ENCODE results near the gene URAD. TPM values are rescaled to one million over a fixed set of nuclear protein-coding genes. Genes with fewer than 3 reads are reported as not detected.
"Not testable (repeated sequence)": the region's sequence is repeated elsewhere in the genome, so short reads cannot be mapped to it uniquely, and the experiment has no call there.

The URAD gene, protein sequence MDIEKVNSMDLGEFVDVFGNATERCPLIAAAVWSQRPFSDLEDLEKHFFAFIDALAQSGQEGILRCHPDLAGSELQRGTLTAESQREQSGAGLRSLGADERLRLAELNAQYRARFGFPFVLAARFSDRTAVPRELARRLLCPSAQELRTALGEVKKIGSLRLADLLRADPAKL
- not detected for total RNA-seq

DNA sequence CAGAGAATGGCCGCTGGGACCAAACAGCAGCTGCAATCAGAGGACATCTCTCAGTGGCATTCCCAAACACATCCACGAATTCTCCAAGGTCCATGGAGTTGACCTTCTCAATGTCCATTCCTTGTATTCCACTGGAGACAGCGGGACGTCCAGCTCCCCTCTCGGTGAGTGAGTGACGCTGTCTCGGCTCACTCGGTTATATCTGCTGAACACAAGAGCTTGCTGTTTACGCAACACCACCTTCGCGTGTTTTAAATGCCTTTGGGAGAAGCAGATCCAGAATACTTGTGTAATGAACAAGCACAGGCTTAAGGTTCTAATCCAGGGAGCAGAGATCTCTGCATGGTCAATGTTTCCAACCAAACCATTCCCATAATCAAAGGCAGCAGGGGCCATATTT, at the start of gene URAD:
Gene URAD (minus strand): TSS at position 174 of the 400 bp plus-strand sequence. CDS start 56 bp downstream, at position 118.
- no peak for DNase-seq (ENCODE audit: low spot score in 2 of 2)
- FAIRE-seq: no peak

DNA sequence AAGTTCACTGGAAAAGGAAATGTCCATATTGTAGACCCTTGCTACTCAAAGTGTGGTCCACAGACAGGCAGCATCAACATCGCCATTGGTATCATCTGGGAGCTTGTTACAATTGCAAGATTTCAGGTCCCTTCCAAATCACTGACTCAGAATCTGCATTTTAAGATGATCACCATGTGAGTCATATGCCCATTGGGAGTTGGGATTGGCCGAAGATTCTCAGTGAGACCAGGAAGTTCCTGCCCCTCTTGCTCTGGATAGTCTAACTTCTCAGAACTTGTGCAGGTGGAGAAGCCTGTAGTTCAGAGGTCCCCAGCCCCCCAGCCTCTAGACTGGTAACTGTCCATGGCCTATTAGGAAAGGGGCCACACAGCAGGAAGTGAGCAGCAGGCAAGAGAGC, 48.9 kb upstream of the URAD start:
- DNase-seq (ENCODE audit: low spot score in 2 of 2) (no peak), FAIRE-seq (no peak)

DNA sequence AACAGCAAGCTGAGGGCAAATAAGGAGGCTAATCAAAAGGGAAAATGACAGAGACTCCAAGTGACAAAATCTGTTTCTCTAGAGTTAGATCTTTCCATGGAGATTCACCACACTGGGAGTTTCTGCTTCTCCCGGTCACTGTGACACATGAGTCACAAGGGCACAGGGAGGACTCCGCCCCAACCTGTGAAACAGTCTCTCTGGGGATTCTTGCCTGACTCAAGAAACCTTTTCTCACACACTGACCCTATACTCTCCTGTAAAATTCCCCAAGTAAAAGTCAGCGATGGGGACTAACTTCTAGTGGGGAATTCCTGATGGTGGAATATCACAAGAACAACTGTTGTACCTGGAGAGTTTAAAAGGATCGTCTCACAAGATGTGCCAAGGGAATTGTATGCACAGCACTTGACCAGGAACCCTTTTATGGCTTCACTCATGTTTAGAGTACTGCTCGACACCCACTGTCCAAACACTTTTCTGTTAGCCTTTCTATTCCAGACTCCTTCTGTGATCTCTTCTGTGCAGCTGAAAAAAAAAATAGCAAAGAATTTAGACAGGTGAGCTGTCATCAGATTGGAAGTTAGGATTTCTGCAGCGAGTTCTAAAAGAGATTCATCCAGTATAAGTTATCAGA, 46.8 kb upstream of the URAD start:
- FAIRE-seq (no peak), DNase-seq (ENCODE audit: low spot score in 2 of 2) (no peak)

DNA sequence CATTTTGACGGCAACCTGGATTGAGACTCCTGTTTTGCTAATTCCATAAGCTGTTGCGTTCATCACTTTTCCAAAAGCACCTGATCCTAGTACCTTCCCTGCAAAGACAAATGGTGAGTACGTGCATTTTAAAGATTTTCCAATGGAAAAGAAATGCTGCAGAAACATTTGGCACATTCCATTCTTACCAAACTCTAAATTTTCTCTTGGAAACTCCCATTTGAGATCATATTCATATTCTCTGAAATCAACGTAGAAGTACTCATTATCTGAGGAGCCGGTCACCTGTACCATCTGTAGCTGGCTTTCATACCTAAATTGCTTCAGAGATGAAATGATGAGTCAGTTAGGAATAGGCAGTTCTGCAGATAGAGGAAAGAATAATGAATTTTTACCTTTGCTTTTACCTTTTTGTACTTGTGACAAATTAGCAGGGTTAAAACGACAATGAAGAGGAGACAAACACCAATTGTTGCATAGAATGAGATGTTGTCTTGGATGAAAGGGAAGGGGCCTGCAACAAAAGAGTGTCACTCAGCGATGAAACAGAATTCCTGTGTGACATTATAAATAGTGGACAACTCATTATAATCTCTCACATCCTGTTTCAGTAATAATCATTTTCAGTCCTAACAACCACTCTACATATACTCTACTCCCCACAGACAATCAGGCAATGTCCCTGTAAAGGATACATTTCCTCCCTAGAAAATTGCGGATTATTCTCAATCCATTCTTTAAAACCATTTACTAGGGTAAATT, 45.6 kb upstream of the URAD start:
- DNase-seq (ENCODE audit: low spot score in 2 of 2): no peak
- FAIRE-seq: no peak

DNA sequence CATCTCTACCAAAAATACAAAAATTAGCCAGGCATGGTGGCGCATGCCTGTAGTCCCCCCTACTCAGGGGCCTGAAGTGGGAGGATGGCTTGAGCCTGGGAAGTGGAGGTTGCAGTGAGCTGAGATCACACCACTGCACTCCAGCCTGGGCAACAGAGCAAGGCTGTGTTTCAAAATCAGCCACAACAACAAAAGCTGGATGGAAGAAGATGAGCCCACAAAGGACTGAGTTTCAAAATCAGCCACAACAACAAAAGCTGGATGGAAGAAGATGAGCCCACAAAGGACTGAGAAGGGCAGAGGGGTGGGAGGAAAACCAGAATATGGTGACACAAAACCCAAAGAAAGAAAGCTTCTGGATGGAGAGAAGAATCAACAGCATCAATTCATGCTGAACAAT, 43.9 kb upstream of the URAD start:
- not testable (repeated sequence) for FAIRE-seq

DNA sequence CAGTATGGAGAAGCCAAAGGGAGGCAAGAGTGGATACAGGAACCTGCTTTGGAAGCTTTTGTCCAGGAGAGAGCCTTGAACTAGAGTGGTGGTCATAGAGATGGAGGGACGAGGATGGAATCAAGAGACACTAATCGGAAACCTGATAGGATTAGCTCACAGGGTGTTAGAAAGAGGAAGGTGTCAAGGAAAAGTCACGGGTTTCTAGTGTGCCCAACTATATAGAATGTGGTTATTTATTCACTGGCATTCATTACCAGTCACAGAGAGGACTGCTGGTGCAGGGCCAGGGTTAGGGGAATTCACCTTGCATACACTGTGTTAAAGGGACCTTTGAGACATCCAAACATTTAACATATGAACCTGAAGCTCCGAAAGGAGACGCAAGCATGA, 43.4 kb upstream of the URAD start:
- DNase-seq (ENCODE audit: low spot score in 2 of 2): no peak
- no peak for FAIRE-seq

More for the DNA sequence above, 43.9 kb upstream of the URAD start:
- not testable (repeated sequence) for DNase-seq (ENCODE audit: low spot score in 2 of 2)

DNA sequence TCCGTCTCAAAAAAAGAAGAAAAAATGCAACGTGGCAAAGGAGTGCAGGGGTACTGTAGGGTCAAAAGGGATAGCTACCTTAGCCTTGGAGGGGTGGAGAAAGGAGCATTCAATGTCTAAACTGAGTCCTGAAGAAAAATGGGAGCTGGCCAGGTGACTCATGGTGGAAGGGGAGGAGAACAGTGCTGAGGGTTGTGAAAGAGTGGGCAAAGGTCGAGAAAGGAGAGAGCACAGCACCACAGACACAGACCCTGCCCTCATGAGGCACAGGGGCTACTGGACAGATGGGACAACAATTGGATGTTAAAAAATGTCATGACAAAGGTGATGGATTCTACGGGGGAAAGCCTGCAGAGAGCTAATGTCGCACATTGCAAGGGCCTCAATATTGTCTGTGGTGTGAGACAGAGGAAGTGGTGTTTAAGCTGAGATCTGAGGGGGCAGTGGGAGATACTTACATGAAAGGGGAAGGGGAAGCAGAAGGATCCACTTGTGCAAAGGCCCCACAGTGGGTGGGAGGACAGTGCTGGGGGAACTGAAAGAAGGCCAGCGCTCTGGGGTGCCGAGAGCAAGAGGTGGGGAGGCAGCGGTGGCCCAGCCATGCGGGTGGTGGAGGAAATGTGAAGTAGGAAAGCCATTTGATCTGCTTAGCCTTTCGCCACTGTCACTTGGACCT, 42.9 kb upstream of the URAD start:
- no peak for FAIRE-seq
- DNase-seq (ENCODE audit: low spot score in 2 of 2): no peak

DNA sequence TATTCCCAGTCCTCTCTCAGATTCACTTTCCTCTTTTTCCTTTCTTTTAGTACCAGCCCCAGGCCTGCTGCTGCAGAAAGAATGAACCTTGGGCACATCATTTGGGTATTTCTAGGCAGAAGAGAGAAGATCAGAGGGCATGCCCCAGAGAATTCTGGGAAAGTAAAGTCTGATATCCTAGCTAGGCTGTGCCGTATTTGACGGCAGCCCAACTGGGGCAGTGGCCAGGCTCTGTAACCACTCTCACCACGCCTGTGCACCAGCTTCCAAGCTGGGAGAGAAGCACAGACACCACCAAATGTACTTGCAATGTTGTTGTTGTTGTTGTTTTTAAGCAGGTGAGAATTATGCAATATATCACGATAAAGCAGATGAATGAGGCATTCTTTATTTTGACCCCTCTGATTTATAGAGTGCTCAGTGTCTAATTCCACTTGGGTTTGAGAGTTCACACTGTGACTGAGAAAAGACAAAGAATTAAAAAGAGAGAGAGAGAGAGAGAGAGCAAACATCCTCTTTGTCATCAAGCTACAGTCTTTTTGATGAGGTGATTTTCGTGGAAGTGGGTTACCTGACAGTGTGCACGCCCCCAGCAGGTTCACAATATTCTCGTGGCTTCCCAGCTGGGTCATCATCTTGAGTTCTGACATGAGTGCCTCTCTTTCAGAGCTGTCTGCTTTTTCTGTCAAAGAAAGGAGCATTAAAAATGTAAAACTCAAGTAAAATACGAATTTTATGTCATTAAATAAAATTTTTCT, 39.3 kb upstream of the URAD start:
- no peak for FAIRE-seq
- no peak for DNase-seq (ENCODE audit: low spot score in 2 of 2)

DNA sequence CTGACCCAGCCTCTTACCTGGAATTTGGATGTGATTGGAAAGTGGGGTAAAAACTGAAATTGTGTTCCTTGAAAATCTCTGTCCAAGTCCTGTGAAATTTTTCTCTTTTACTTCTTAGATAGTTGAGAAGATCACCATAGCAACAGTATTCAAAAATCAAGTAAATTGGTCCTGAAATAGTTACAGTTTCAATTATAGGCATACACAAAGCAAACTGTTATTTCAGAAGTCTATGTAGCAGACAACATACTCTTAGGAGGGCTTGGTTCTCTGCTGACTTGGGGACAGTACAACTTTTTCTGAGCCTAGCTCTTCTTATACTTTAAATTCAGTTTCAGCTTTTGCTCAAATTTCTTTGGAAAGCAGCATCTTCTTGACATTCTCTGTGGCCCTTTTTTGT, 38.6 kb upstream of the URAD start:
- FAIRE-seq: no peak
- no peak for DNase-seq (ENCODE audit: low spot score in 2 of 2)

DNA sequence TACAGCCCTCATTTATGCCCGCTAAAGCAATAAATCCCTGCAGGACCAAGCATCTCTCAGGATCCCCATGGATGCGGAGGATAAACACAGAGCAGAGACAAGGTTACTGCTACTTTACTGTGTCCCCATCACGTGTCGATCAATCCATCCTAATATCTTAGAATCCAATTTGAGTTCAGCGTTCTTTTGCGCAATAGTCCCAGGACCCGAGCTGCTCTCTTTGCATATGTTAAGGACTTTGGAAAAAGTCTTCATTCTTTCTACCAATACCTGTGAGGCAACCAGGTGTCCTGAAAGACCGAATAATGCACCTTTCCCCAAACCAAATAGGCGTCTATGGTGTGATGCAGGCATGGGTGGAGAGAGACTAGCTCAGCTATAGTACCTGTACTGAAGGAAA, 38.0 kb upstream of the URAD start:
- DNase-seq (ENCODE audit: low spot score in 2 of 2) (no peak), FAIRE-seq (no peak)

DNA sequence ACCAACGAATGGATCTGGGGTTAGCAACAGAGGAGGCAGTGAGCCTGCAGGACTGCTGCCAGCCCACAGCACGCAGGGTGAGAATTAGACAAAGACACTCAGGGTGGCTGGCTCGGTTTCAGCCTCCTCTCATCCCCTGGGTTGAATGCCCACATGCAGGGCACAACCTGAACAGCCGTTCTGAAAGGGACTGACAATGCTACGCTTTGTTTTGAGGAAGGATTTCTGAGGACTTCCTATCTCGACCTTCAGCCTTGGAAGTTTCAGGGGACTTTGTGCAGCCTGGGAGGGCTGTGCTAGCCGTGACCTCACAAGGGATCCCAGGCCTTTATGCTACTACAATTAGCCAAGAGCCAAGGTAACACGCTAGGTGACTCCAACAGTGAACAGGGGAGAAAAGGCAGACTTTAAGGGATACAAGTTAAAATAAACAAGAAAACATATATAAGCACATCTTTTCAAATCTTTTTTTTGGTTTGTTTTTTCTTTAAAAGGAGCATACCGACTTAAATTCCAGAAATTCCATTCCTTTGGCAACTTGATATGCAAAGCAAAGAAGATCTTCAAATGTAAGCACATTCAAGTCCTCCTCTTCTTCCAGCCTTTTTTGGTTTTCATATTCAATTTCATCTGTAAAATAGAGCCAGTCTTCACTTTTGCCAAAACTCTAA, 34.5 kb upstream of the URAD start:
- DNase-seq (ENCODE audit: low spot score in 2 of 2) (no peak), FAIRE-seq (no peak)

DNA sequence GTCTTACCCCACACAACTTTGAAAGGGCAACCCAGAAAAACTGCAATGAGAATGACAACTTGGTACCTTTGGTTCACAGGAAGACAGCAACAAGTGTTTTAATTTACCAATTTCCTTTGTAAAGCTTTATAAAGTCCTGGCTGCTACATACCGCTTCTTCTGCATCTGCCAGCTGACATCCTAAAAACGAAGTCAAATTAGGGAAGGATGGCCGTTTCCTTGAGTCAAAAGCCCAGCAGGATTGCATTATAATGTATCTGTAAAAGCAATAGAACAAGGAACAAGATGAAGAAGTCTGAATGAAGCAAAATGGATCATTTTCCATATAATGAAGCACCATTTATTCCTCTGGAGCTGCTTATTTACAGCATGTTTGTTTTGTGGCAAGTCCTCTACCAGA, 25.8 kb upstream of the URAD start:
- no peak for DNase-seq (ENCODE audit: low spot score in 2 of 2)
- FAIRE-seq: no peak

DNA sequence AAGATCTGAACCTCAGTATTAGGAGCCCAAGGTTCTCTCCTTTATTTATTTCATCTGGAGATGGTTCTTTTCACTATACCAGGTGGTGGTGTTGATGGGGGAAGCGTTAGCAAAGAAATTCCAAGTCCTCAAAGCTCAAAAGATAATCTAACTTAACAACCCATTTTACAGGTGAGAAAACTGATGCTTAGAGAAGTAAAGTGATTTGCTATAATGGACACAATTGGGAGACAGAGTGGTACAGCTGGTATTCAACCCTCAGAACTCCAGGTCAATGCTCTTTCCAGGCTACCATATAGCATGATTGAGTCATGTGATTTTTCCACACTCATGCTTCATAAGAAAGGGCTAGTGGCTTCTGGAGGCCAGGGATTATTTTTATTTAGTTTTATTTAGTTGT, 25.0 kb upstream of the URAD start:
- FAIRE-seq: no peak
- no peak for DNase-seq (ENCODE audit: low spot score in 2 of 2)

DNA sequence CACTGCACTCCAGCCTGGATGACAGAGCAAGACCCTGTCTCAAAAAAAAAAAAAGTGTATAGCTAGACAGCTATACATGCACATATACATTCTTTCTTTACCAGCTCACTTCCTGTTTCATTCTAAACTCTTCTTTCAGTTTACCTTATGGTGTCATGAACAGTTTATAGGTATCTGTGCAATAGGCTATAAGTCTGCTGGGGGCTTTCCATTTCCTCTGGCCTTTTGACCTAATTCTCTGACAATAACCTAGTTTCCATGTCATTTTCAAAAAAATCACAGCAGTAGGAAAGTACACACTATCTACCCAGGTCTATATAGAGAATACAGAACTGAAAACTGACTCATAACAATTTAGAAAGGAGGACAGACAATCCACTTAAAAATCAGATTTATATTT, 24.4 kb upstream of the URAD start:
- DNase-seq (ENCODE audit: low spot score in 2 of 2) (no peak), FAIRE-seq (no peak)

DNA sequence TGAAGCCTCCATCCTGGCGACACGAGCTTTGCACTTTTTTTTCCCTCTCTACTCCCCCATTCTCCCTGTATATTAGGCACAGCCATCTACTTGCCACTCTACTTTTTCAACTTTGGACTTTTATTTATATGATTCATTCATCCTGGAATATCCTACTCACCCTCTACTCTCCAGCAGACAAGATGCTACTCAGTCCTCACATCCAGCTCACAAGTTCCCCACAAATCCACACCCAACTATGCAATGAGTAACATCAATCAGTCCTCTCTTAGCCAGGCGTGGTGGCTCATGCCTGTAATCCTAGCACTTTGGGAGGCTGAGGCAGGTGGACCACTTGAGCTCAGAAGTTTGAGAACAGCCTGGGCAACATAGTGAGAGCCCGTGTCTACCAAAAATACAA, 23.9 kb upstream of the URAD start:
- FAIRE-seq (no peak), DNase-seq (ENCODE audit: low spot score in 2 of 2) (no peak)

DNA sequence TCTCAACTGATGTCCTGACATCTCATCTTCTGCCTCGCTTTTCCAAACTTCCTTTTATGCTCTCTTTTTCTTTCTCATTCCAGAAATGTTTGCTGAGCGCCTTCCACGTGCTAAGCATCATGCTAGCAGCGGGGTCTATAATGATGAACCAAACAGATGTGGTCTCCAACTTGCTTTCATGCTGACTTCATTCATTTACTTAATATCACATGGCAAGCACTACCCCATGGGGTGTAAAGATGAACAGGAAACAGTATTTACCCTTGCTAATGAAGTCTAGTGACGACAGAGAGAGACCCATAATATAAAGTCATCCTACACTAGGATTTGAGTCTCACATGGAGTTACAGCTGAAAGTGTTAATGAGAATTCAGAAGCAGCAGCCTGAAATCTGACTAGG, 21.6 kb upstream of the URAD start:
- no peak for DNase-seq (ENCODE audit: low spot score in 2 of 2)
- no peak for FAIRE-seq

DNA sequence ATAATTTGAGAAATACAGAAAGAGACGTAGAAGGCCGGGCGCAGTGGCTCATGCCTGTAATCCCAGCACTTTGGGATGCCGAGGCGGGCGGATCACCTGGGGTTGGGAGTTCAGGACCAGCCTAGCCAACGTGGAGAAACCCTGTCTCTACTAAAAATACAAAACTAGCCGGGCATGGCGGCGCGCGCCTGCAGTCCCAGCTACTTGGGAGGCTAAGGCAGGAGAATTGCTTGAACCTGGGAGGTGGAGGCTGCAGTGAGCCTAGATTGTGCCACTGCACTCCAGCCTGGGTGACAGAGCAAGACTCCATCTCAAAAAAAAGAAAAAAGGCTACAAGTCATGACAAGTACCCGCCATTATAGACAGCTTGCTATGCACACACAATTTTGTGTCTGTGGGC, 16.5 kb upstream of the URAD start:
- DNase-seq (ENCODE audit: low spot score in 2 of 2); FAIRE-seq: not testable (repeated sequence)

DNA sequence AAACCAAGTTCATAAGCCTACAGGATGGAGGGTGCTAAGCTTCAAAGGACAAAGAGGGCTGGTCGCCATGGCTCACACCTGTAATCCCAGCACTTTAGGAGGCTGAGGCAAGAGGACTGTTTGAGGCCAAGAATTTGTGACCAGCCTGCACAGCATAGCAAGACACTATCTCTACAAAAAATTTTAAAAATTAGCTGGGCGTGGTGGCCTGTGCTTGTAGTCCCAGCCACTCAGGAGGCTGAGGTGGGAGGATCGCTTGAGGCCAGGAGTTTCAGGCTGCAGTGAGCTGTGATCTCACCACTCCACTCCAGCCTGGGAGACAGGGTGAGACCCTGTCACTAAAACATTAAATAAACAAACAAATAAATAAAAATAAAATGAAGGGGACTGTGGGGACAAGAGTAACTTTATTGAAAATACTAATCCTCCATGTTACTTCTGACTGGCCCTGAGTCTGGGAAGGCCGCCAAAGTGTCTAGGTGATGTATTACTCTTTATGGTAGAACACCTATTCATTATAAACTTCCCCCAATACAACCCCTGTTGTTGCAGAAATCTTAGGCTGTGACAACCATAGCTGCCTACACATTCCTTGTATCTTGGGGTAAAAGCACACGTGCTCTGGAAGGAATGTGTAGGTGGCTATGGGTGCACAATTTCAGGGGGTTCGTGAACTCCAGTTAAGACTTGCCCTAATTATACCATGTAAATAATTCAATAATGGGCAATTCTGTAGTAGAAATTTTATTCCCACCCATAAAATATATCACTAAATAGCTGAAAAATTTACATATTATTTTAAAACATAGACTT, 14.6 kb upstream of the URAD start:
- no peak for DNase-seq (ENCODE audit: low spot score in 2 of 2)
- FAIRE-seq: no peak

DNA sequence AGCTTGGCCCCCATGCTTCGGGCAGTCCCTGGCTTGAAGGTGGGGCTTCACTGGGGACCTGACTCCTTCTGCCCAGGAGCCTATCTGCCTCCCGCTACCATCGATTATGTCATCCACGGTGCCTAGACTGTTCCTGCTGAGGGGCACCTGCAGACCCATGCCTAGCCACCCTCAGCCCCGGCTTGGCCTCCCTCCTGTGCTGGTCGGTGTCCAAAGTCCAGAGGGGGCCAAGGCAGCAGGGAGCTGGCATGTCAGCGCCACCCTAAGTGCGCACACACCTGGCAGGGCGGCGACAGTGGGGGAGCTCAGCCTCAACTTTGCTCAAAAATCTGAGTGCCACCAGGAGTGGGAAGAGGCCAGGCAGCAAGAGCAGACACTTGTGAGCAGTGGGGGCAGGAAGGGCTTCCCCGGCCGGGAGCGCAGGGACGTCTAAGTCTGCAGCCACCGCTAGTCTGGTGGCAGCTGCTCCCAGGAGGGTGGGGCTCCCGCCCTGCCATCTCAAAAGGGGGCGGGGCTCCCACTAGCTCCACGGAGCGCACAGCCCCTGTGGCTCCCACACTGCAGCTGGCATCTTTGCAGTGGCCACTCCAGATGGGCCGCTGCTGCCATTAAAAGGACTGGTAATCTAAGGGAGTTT, 13.5 kb upstream of the URAD start:
- DNase-seq (ENCODE audit: low spot score in 2 of 2) (no peak), FAIRE-seq (no peak)
